ENCODE results near the gene CDK15.

DNA sequence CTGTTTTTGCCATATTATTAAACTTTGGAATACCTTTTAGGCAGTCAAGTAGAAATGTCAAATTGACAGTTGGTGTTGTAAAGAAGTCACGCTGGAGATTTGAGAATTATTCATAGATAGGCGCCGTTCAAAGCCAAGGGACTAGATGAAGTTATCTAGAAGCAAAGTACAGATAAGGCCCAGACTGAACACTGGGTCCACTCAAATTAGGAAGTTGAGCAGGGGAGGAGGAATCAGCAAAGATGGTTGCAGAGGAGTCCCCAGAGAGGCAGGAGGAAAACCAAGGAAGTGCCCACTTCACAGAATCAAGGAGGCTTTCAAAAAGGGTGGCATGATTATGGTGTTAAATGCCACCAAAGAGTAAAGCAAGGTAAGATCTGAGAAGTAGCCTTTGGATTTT, 16.0 kb upstream of the CDK15 start:
- TF ChIP-seq, protein P1, sequence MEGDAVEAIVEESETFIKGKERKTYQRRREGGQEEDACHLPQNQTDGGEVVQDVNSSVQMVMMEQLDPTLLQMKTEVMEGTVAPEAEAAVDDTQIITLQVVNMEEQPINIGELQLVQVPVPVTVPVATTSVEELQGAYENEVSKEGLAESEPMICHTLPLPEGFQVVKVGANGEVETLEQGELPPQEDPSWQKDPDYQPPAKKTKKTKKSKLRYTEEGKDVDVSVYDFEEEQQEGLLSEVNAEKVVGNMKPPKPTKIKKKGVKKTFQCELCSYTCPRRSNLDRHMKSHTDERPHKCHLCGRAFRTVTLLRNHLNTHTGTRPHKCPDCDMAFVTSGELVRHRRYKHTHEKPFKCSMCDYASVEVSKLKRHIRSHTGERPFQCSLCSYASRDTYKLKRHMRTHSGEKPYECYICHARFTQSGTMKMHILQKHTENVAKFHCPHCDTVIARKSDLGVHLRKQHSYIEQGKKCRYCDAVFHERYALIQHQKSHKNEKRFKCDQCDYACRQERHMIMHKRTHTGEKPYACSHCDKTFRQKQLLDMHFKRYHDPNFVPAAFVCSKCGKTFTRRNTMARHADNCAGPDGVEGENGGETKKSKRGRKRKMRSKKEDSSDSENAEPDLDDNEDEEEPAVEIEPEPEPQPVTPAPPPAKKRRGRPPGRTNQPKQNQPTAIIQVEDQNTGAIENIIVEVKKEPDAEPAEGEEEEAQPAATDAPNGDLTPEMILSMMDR (IDR thresholded peaks at IDR 0.05), result no peak
- no peak for TF ChIP-seq EZH2 (IDR thresholded peaks at IDR 0.05; ENCODE audit: borderline replicate concordance, insufficient read depth, low read depth, low read length, poor library complexity, severe bottlenecking)

All from B cell (primary cell).